Stomach (tissue), 9 donors: Measurements from ENCODE around the gene LARGE1. TPM values are rescaled to one million over a fixed set of nuclear protein-coding genes. Genes with fewer than 3 reads are reported as not detected.

ENCODE experiments used
- DNase-seq, 2 donors: peaks; one replicate each; pipeline versions ENCODE4 v3.0.0 to v3.0.0-alpha.2; 2013 to 2019
- H3K27ac ChIP-seq, 5 donors: fragments of 200-600 bp in 4 of 5; sonication (generic) in 4 of 5; one replicate each; pipeline ENCODE4 v1.5.1; 2013 to 2019; ENCODE audit warnings: mild to moderate bottlenecking in 1 of 5, moderate library complexity in 1 of 5
- H3K27me3 ChIP-seq, 3 donors: fragments of 200-600 bp; sonication (generic); one replicate each; pipeline ENCODE4 v1.5.1; 2017 to 2019; ENCODE audit warnings: mixed run types in 1 of 3
- H3K36me3 ChIP-seq, 4 donors: fragments of 200-600 bp; sonication (generic); 1 replicate in 3 of 4; 2 replicates in 1 of 4; pipeline ENCODE4 v1.5.1; 2016 to 2019
- H3K4me1 ChIP-seq, 4 donors: fragments of 200-600 bp; sonication (generic); one replicate each; pipeline ENCODE4 v1.5.1; 2016 to 2019
- H3K4me3 ChIP-seq, 4 donors: fragments of 200-600 bp; sonication (generic) in 3 of 4; one replicate each; pipeline ENCODE4 v1.5.1; 2016 to 2019; ENCODE audit warnings: mild to moderate bottlenecking in 1 of 4
- H3K9me3 ChIP-seq, 4 donors: fragments of 200-600 bp; sonication (generic); one replicate each; pipeline ENCODE4 v1.5.1; 2016 to 2019
- EP300 ChIP-seq: sonication (generic); formaldehyde crosslinking; IDR thresholded peaks from one replicate; pipeline ENCODE4 v1.6.1; 2017; ENCODE audit warnings: antibody characterized with exemption
- POLR2A ChIP-seq, 4 donors: fragments of 450-650 bp; IDR thresholded peaks; one replicate each; pipeline ENCODE4 v1.6.1; 2016; ENCODE audit warnings: antibody characterized with exemption in 4 of 4, control low read depth in 2 of 4, mild to moderate bottlenecking in 1 of 4, moderate library complexity in 1 of 4
- POLR2AphosphoS5 ChIP-seq, 3 donors: sonication (generic); formaldehyde crosslinking; IDR thresholded peaks; one replicate each; pipeline ENCODE4 v1.6.1; 2016; ENCODE audit warnings: antibody characterized with exemption in 3 of 3
- WGBS, 5 donors: extraction: QIAGEN DNeasy Blood & Tissue Kit in 3 of 5; methylation state at CpG; one replicate each; pipeline versions ENCODE4 v1.1.5 to v1.1.7; 2013 to 2018; 5-methylcytosine and 5-hydroxymethylcytosine counted together
- intact Hi-C: fragments of 100-400 bp; cut with DNase I; formaldehyde crosslinking; loops from one replicate; pipeline ENCODE4 v1.15.1; 2023; ENCODE audit warnings: low total_unique reads
- polyA plus RNA-seq, 3 donors: library from polyadenylated mRNA; stranded (reverse); fragments of 200-250 nt; gene quantifications; one replicate each; pipeline ENCODE4 v1.2.3, GENCODE V29; 2013
- total RNA-seq, 5 donors: library from RNA; depleted of rRNA; stranded (reverse); fragments of >200 nt; gene quantifications; one replicate each; pipeline versions ENCODE4 v1.1.0 to v1.2.3, GENCODE V29; 2014 to 2016
- TF ChIP-seq, protein P1 (sequence below), 7 experiments: fragments of 450-650 bp in 4 of 7; fragments of 200-600 bp in 3 of 7; sonication (generic) in 3 of 7; IDR thresholded peaks; one replicate each; pipeline ENCODE4 v1.5.1; 2016 to 2019; ENCODE audit warnings: antibody characterized with exemption in 7 of 7, control low read depth in 2 of 7, mild to moderate bottlenecking in 1 of 7
- donor health status: healthy with polysubstance abuse.
- donor health status: Bipolar disorder and iron deficiency.
- donor health status: healthy.

Gene LARGE1
- total and polyA plus RNA-seq, 8 donors = 3.5 to 110 (median 51.6) TPM

DNA sequence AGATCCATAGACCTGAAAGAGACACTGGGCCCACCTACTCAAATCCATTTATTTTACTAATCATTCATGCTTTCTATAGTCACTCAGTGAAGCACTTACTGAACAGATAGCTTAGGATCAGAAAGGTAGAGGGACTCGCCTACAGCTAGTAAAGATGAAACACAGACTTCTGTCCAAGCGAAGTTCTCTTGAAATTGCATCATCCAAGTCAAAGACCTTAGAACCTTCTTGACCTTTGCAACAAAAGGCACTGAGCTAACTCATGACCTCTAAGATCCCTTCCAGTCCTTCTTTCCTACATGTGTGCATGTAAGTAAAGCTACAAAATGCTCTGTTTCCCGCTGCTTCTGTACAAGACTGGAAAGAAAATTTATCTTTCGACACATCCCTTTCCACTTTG lies 377.6 kb downstream of the LARGE1 start:
- Histone ChIP-seq H3K27ac (no peak overlapping the region), H3K36me3 (no peaks in the 10 kb centered on the region), H3K9me3 (no peaks in the 10 kb centered on the region), H3K27me3 (no peaks in the 10 kb centered on the region), H3K4me3 (no peak overlapping the region), H3K4me1 (peaks cover 18 to 42% (median 29%) of the 10 kb centered on the region in 4 donors)
- TF ChIP-seq, protein P1, sequence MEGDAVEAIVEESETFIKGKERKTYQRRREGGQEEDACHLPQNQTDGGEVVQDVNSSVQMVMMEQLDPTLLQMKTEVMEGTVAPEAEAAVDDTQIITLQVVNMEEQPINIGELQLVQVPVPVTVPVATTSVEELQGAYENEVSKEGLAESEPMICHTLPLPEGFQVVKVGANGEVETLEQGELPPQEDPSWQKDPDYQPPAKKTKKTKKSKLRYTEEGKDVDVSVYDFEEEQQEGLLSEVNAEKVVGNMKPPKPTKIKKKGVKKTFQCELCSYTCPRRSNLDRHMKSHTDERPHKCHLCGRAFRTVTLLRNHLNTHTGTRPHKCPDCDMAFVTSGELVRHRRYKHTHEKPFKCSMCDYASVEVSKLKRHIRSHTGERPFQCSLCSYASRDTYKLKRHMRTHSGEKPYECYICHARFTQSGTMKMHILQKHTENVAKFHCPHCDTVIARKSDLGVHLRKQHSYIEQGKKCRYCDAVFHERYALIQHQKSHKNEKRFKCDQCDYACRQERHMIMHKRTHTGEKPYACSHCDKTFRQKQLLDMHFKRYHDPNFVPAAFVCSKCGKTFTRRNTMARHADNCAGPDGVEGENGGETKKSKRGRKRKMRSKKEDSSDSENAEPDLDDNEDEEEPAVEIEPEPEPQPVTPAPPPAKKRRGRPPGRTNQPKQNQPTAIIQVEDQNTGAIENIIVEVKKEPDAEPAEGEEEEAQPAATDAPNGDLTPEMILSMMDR (IDR thresholded peaks at IDR 0.05) = no peak
- no peak for TF ChIP-seq POLR2A (IDR thresholded peaks at IDR 0.05)
- TF ChIP-seq EP300 = no peak
- TF ChIP-seq POLR2AphosphoS5 (IDR thresholded peaks at IDR 0.05) = no peak
- no peak for DNase-seq
- 90 to 98% (median 93%) methylated on average over 4 of the region's 4 CpGs for WGBS, 5 donors
- intact Hi-C loops = no loop called here

DNA sequence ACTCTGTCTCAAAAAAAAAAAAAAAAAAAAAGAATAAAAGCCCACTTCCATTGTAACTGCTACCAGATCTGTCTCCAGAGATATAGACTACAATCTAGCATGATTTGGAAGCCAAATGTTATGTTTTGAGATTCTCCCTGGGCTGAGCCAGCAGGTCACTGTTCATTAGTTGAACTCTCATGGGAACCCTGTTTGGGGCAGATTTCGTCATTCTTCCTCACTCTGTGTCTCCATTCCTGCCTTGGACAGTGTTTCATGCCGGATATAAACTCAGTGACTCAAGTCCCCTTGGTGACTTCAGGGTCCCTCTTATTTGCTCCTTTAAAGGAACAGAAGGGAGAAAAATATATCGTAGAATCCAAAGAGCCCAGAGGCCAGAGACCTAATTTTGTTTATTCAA lies 378.1 kb downstream of the LARGE1 start:
- Histone ChIP-seq H3K4me1 (peaks cover 18 to 43% (median 30%) of the 10 kb centered on the region in 4 donors), H3K9me3 (no peaks in the 10 kb centered on the region), H3K27ac (peak overlapping the region in 1 of 5 donors; percentile 29), H3K27me3 (no peaks in the 10 kb centered on the region), H3K36me3 (no peaks in the 10 kb centered on the region), H3K4me3 (no peak overlapping the region)
- intact Hi-C loops = no loop called here
- 62 to 91% (median 84%) methylated on average over 3 of the region's 3 CpGs for WGBS, 5 donors
- DNase-seq = no peak
- no peak for TF ChIP-seq POLR2AphosphoS5 (IDR thresholded peaks at IDR 0.05)
- TF ChIP-seq, protein P1 (IDR thresholded peaks at IDR 0.05) = no peak
- no peak for TF ChIP-seq POLR2A (IDR thresholded peaks at IDR 0.05)
- no peak for TF ChIP-seq EP300

DNA sequence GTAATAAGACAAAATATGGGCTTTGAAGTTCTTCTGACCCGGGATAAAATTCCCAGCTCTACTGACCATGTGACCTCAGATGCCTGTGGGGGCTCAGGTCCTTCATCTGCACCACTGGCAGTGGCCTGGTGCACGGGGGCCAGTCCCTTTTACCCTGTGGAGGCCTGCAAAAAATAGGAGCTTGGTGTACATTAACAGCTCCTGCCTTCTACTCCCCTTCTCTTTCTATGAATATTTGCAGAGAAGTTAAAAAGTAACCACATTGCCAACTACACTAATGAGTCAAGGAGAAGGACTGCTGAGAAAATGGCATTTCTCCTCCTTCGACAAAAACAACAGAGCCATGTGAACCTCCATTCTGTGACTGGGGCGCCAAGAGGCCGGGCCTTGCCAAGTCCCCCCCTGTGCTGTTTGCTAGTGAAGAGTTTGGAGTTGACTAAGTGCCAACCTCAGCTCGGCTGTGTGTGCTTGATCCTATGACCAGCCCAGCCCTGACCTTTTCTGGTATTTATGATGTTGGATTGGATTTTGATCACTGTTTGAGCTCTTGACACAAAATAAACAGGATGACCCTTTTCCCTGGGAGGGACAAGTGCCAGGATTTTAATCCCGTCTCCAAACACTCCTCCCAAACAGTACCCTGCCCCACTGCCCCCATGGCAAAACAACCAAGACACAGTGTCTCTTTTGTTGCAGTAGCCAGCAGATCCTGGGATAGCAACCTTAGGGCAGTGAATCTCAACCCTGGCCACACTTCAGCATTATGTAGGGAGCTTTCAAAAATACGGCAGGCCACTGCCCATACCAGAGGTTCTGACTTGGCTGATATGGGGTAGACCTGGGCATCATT lies 380.1 kb downstream of the LARGE1 start:
- Histone ChIP-seq H3K4me3 (no peak overlapping the region), H3K36me3 (no peaks in the 10 kb centered on the region), H3K27me3 (no peaks in the 10 kb centered on the region), H3K9me3 (no peaks in the 10 kb centered on the region), H3K27ac (peak overlapping the region; percentile 65 to 78 (median 77)), H3K4me1 (peaks cover 26 to 56% (median 38%) of the 10 kb centered on the region in 4 donors)
- peak; percentile 86 to 91 for DNase-seq
- 12 to 19% (median 15%) methylated on average over 8 of the region's 8 CpGs for WGBS, 5 donors
- intact Hi-C loops = no loop called here
- TF ChIP-seq POLR2AphosphoS5 (IDR thresholded peaks at IDR 0.05) = peak in 1 of 3 donors; percentile 63
- TF ChIP-seq, protein P1 (IDR thresholded peaks at IDR 0.05) = no peak

DNA sequence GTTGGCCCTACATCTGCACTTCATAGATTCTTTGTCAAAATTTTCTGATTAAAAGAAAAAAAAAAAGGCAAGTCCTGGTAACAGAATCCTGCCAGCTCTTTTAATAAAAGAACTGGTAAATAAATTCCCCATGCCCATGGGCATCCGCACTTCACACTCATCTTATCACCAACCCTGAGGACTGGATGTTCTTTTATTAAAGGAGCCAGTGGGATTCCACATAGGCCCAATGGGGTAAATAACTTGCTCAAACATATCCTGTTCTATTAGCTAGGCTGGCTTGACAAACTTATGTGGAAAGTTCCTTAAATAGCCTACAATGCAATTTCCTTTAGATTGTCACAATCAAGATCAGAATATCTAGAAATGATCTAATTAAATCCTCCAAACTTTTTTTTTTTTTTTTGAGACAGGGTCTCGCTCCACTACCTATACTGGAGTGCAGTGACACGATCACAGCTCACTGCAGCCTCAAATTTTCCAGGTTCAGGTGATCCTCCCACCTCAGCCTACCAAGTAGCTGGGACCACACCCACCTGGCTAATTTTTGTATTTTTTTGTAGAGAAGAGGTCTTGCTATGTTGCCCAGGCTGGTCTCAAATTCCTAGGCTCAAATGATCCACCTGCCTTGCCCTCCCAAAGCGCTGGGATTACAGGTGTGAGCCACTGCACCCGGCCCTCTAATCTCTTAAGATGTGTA lies 380.9 kb downstream of the LARGE1 start:
- peaks cover 26 to 49% (median 38%) of the 10 kb centered on the region in 4 donors for H3K4me1 ChIP-seq
- peak overlapping the region; percentile 65 to 78 (median 77) for H3K27ac ChIP-seq
- no peak for DNase-seq
- H3K36me3 ChIP-seq = no peaks in the 10 kb centered on the region
- intact Hi-C loops = no loop called here
- 43 to 66% (median 61%) methylated on average over 5 of the region's 5 CpGs for WGBS, 5 donors
- H3K27me3 ChIP-seq = no peaks in the 10 kb centered on the region
- TF ChIP-seq POLR2A (IDR thresholded peaks at IDR 0.05) (no peak), EP300 (no peak), POLR2AphosphoS5 (IDR thresholded peaks at IDR 0.05) (no peak)
- TF ChIP-seq, protein P1 (IDR thresholded peaks at IDR 0.05) = no peak
- no peak overlapping the region for H3K4me3 ChIP-seq
- no peaks in the 10 kb centered on the region for H3K9me3 ChIP-seq
